Gastroesophageal sphincter (tissue), 3 donors: ENCODE data around the gene TGM4.

Source experiments
- EP300 ChIP-seq: sonication (generic); formaldehyde crosslinking; IDR thresholded peaks from one replicate; pipeline ENCODE4 v1.6.1; 2017; ENCODE audit warnings: antibody characterized with exemption, mild to moderate bottlenecking
- POLR2A ChIP-seq, 2 donors: fragments of 450-650 bp; IDR thresholded peaks; one replicate each; pipeline ENCODE4 v1.6.1; 2017; ENCODE audit warnings: antibody characterized with exemption in 2 of 2, mild to moderate bottlenecking in 2 of 2, moderate library complexity in 1 of 2
- TF ChIP-seq, protein P1 (sequence below), 4 experiments: fragments of 200-600 bp in 2 of 4; fragments of 450-650 bp in 2 of 4; sonication (generic) in 1 of 4; IDR thresholded peaks; one replicate each; pipeline ENCODE4 v1.5.1; 2017 to 2019; ENCODE audit warnings: antibody characterized with exemption in 4 of 4, mild to moderate bottlenecking in 2 of 4, moderate library complexity in 2 of 4

DNA sequence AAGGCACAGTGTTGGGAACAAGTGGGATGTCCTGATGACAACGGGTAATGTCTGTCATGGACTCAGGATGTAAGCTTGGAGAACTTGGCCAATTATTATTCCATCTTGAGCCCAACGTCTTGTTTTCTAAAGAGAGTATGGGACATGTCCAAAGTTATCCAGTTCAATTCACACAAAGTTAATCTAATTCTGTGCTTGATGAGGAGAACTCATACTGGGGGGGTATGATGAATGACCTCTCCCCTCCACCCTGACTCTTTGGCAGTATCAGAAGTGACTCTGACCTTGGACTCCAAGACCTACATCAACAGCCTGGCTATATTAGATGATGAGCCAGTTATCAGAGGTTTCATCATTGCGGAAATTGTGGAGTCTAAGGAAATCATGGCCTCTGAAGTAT lies 36.3 kb downstream of the TGM4 start:
- TF ChIP-seq, protein P1, sequence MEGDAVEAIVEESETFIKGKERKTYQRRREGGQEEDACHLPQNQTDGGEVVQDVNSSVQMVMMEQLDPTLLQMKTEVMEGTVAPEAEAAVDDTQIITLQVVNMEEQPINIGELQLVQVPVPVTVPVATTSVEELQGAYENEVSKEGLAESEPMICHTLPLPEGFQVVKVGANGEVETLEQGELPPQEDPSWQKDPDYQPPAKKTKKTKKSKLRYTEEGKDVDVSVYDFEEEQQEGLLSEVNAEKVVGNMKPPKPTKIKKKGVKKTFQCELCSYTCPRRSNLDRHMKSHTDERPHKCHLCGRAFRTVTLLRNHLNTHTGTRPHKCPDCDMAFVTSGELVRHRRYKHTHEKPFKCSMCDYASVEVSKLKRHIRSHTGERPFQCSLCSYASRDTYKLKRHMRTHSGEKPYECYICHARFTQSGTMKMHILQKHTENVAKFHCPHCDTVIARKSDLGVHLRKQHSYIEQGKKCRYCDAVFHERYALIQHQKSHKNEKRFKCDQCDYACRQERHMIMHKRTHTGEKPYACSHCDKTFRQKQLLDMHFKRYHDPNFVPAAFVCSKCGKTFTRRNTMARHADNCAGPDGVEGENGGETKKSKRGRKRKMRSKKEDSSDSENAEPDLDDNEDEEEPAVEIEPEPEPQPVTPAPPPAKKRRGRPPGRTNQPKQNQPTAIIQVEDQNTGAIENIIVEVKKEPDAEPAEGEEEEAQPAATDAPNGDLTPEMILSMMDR (IDR thresholded peaks at IDR 0.05): no peak
- TF ChIP-seq POLR2A (IDR thresholded peaks at IDR 0.05): no peak
- no peak for TF ChIP-seq EP300
